Panc1 (cell line): ENCODE data around the gene STEAP2. TPM values are rescaled to one million over a fixed set of nuclear protein-coding genes. Genes with fewer than 3 reads are reported as not detected.

Experiments
- ATAC-seq: fragments of 200-7000 bp; cut with Tn5 transposase; 2 replicates; pipeline ENCODE4 v1.9.1; 2020; ENCODE audit warnings: mild to moderate bottlenecking, moderate library complexity
- BruUV-seq: library from RNA; stranded (reverse); fragments of 400-500 nt; replicated peaks from 2 replicates; lab custom pipeline; 2021; lab: Mats Ljungman, UMichigan
- CTCF ChIA-PET: fragments of 300-600 bp; sonication (Branson Sonifier 250); formaldehyde crosslinking; loops from one replicate; lab custom pipeline; 2022; ENCODE audit warnings: antibody characterized with exemption; lab: Charles Lee
- POLR2A ChIA-PET: fragments of 300-600 bp; sonication (Branson Sonifier 250); formaldehyde crosslinking; loops from one replicate; lab custom pipeline; 2022; ENCODE audit warnings: antibody characterized with exemption; lab: Charles Lee
- DNase-seq: peaks from one replicate; pipeline ENCODE4 v3.0.0-alpha.2; 2010; ENCODE audit warnings: low read depth, low spot score
- H3K27ac ChIP-seq: 2 replicates; pipeline ENCODE4 v1.5.1; 2011; ENCODE audit warnings: mild to moderate bottlenecking, low read length, inconsistent platforms
- H3K27me3 ChIP-seq: fragments of 200-500 bp; sonication (Bioruptor generic); 2 replicates; pipeline ENCODE4 v1.6.0; 2014; ENCODE audit warnings: low read length, inconsistent platforms; ENCODE audit not compliant: control insufficient read depth, insufficient read depth
- H3K36me3 ChIP-seq: fragments of 200-500 bp; sonication (Bioruptor generic); 2 replicates; pipeline ENCODE4 v1.5.1; 2014; ENCODE audit warnings: inconsistent platforms, mild to moderate bottlenecking, low read length, moderate library complexity; ENCODE audit not compliant: control insufficient read depth, insufficient read depth
- H3K4me1 ChIP-seq: 2 replicates; pipeline ENCODE4 v1.5.1; 2011; ENCODE audit warnings: inconsistent platforms, mild to moderate bottlenecking, low read length, moderate library complexity; ENCODE audit not compliant: control insufficient read depth, insufficient read depth
- H3K4me3 ChIP-seq, 2 experiments: 2 replicates each; pipeline ENCODE4 v1.5.1; 2011 to 2012; ENCODE audit warnings: low read depth in 2 of 2, low read length in 2 of 2, mild to moderate bottlenecking in 2 of 2, inconsistent platforms in 1 of 2, moderate library complexity in 1 of 2
- H3K9me3 ChIP-seq: fragments of 200-500 bp; sonication (Bioruptor generic); 2 replicates; pipeline ENCODE4 v1.5.1; 2014; ENCODE audit warnings: low read depth, mild to moderate bottlenecking, inconsistent platforms, low read length, moderate library complexity; ENCODE audit not compliant: control insufficient read depth, insufficient read depth
- POLR2AphosphoS5 ChIP-seq: IDR thresholded peaks from 2 replicates; pipeline ENCODE4 v1.6.1; 2012; ENCODE audit warnings: mild to moderate bottlenecking, low read depth, low read length, moderate library complexity
- SIN3A ChIP-seq: IDR thresholded peaks from 2 replicates; pipeline ENCODE4 v1.6.1; 2012; ENCODE audit warnings: low read depth, mild to moderate bottlenecking, low read length, moderate library complexity, borderline replicate concordance; ENCODE audit not compliant: insufficient read depth
- TCF7L2 ChIP-seq: IDR thresholded peaks from 2 replicates; pipeline ENCODE4 v1.6.1; 2011; ENCODE audit warnings: mild to moderate bottlenecking, low read depth, low read length, inconsistent platforms
- in situ Hi-C: cut with HindIII; loops from 2 replicates; pipeline ENCODE4 v1.10.0; 2016; ENCODE audit warnings: low sequenced_read_pairs, low pct_unique_long_range_greater_than_20kb
- intact Hi-C: fragments of 100-400 bp; cut with micrococcal nuclease; formaldehyde crosslinking; loops from one replicate; pipeline ENCODE4 v1.10.0; 2022; ENCODE audit not compliant: unreplicated experiment
- total RNA-seq: library from RNA; stranded (reverse); gene quantifications from one replicate; pipeline ENCODE4 v1.2.1, GENCODE V29; 2021; ENCODE audit not compliant: unreplicated experiment
- TF ChIP-seq, protein P1 (sequence below): fragments of 450-650 bp; IDR thresholded peaks from 2 replicates; pipeline ENCODE4 v1.5.1; 2017; ENCODE audit warnings: mild to moderate bottlenecking
- TF ChIP-seq, protein P2 (sequence below), 2 experiments: IDR thresholded peaks; 2 replicates each; pipeline ENCODE4 v1.6.1; 2011 to 2012; ENCODE audit warnings: low read depth in 2 of 2, control low read depth in 1 of 2, low read length in 1 of 2, mild to moderate bottlenecking in 1 of 2, moderate library complexity in 1 of 2; ENCODE audit not compliant: insufficient read depth in 1 of 2

STEAP2 gene
- total RNA-seq, 1 experiment from 2014 or later = 4.1 TPM

DNA sequence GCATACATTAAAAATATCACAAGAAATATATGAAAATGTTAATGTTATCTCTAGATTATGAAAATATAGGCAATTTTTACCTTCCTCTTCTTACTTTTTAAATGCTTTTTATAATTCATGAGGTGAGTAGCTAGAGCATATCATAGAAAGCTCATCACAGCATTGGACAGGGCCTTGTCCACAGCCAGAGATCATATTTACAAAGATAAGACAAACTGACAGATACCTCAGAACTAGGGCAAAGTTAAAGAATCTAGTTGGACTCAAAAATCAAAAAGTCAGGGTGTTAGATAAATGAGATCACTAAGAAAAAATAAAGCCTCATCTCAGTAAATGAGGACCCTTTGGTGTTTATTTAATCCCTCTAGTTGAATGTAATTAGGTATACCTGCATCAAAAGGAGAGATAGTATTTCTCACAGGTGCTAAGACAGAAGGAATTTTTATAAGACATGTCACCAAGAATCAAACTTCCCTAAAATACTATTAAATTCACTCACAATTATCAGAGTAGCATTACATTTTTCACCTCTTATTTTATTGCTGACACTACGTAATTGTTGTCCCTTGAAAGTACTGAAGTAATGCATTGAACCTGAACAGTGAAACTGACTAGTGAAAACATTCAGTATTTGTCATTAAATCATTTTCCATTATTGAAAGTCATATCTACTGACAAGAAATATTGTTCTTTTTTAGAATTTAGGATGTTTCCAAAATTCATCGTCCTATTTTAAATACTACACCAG lies 59.1 kb downstream of the STEAP2 start:
- Histone ChIP-seq H3K27ac (no peak overlapping the region), H3K4me1 (no peaks in the 10 kb centered on the region), H3K4me3 (no peak overlapping the region), H3K27me3 (peaks cover 3% of the 10 kb centered on the region; the same call in 1 of the 2 replicates), H3K9me3 (no peaks in the 10 kb centered on the region), H3K36me3 (no peaks in the 10 kb centered on the region)
- intact Hi-C loops = no loop called here
- in situ Hi-C loops = no loop called here
- DNase-seq = no peak
- ChIA-PET CTCF (no interaction called here), POLR2A (no interaction called here)
- TF ChIP-seq, protein P1, sequence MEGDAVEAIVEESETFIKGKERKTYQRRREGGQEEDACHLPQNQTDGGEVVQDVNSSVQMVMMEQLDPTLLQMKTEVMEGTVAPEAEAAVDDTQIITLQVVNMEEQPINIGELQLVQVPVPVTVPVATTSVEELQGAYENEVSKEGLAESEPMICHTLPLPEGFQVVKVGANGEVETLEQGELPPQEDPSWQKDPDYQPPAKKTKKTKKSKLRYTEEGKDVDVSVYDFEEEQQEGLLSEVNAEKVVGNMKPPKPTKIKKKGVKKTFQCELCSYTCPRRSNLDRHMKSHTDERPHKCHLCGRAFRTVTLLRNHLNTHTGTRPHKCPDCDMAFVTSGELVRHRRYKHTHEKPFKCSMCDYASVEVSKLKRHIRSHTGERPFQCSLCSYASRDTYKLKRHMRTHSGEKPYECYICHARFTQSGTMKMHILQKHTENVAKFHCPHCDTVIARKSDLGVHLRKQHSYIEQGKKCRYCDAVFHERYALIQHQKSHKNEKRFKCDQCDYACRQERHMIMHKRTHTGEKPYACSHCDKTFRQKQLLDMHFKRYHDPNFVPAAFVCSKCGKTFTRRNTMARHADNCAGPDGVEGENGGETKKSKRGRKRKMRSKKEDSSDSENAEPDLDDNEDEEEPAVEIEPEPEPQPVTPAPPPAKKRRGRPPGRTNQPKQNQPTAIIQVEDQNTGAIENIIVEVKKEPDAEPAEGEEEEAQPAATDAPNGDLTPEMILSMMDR = no peak
- no peak for TF ChIP-seq SIN3A
- TF ChIP-seq POLR2AphosphoS5 = no peak
- TF ChIP-seq TCF7L2 = no peak
- TF ChIP-seq, protein P2, sequence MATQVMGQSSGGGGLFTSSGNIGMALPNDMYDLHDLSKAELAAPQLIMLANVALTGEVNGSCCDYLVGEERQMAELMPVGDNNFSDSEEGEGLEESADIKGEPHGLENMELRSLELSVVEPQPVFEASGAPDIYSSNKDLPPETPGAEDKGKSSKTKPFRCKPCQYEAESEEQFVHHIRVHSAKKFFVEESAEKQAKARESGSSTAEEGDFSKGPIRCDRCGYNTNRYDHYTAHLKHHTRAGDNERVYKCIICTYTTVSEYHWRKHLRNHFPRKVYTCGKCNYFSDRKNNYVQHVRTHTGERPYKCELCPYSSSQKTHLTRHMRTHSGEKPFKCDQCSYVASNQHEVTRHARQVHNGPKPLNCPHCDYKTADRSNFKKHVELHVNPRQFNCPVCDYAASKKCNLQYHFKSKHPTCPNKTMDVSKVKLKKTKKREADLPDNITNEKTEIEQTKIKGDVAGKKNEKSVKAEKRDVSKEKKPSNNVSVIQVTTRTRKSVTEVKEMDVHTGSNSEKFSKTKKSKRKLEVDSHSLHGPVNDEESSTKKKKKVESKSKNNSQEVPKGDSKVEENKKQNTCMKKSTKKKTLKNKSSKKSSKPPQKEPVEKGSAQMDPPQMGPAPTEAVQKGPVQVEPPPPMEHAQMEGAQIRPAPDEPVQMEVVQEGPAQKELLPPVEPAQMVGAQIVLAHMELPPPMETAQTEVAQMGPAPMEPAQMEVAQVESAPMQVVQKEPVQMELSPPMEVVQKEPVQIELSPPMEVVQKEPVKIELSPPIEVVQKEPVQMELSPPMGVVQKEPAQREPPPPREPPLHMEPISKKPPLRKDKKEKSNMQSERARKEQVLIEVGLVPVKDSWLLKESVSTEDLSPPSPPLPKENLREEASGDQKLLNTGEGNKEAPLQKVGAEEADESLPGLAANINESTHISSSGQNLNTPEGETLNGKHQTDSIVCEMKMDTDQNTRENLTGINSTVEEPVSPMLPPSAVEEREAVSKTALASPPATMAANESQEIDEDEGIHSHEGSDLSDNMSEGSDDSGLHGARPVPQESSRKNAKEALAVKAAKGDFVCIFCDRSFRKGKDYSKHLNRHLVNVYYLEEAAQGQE (IDR thresholded peaks at IDR 0.05; ENCODE audit: insufficient read depth in 1 of 2, low read depth in 2 of 2, low read length in 1 of 2) = no peak
- ATAC-seq = no peak
- no TSS peak for BruUV-seq

DNA sequence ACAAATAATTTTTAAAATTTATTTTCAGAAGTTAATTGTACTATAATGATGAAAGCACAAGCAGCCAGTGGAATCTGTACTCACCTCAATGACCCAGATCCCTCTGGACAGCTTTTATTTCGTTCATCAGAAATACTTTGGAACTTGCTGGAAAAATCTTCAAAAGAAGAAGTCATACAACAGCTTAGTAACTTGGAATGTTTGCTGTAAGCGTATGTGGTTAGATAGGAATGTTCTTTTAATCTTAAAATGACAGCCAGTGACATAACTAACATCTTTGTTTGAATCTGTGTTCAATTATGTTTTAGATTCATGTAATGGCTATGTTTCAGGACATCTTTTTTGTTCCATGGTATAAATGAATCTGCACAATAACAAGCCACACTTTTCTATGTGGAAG lies 60.2 kb downstream of the STEAP2 start:
- H3K4me1 ChIP-seq = no peaks in the 10 kb centered on the region
- no peak overlapping the region for H3K4me3 ChIP-seq
- no peaks in the 10 kb centered on the region for H3K9me3 ChIP-seq
- H3K36me3 ChIP-seq = no peaks in the 10 kb centered on the region
- in situ Hi-C loops = no loop called here
- TF ChIP-seq SIN3A (no peak), POLR2AphosphoS5 (no peak), TCF7L2 (no peak)
- TF ChIP-seq, protein P2 (IDR thresholded peaks at IDR 0.05; ENCODE audit: insufficient read depth in 1 of 2, low read depth in 2 of 2, low read length in 1 of 2) = no peak
- TF ChIP-seq, protein P1 = no peak
- ATAC-seq (no peak), DNase-seq (no peak)
- no TSS peak for BruUV-seq
- H3K27me3 ChIP-seq = peaks cover under 1% of the 10 kb centered on the region; the same call in 1 of the 2 replicates
- CTCF ChIA-PET = no interaction called here
- intact Hi-C loops = no loop called here
- H3K27ac ChIP-seq = no peak overlapping the region
- POLR2A ChIA-PET = no interaction called here
